OCI-LY3 (cell line): ENCODE measurements around the gene SLMAP.

Source experiments
- H2AFZ ChIP-seq: fragments of 200-600, 300-600 bp; shearing (Covaris generic); 2 replicates; pipeline ENCODE4 v1.6.0; 2014; ENCODE audit warnings: antibody characterized with exemption, low read depth, low read length
- H3K27ac ChIP-seq: fragments of 200-600, 300-600 bp; sonication (generic); 2 replicates; pipeline ENCODE4 v1.5.1; 2014; ENCODE audit warnings: mild to moderate bottlenecking, low read length, moderate library complexity, mixed read lengths
- H3K27me3 ChIP-seq: fragments of 200-600, 300-600 bp; sonication (generic); 2 replicates; pipeline ENCODE4 v1.6.1; 2014; ENCODE audit warnings: low read depth, low read length, mixed read lengths
- H3K36me3 ChIP-seq: fragments of 200-600, 300-600 bp; sonication (generic); replicated peaks from 2 replicates; pipeline ENCODE3; 2014; ENCODE audit warnings: low read depth, low read length, mixed read lengths
- H3K4me1 ChIP-seq: fragments of 300-600, 200-600 bp; sonication (generic); 2 replicates; pipeline ENCODE4 v1.6.1; 2014; ENCODE audit warnings: low read length, mixed read lengths
- H3K4me2 ChIP-seq: fragments of 200-600, 300-600 bp; sonication (generic); 2 replicates; pipeline ENCODE4 v1.6.1; 2014; ENCODE audit warnings: low read length, mixed read lengths
- H3K4me3 ChIP-seq: fragments of 300-600, 200-600 bp; sonication (generic); 2 replicates; pipeline ENCODE4 v1.5.1; 2014; ENCODE audit warnings: antibody characterized with exemption, mild to moderate bottlenecking, low read length, moderate library complexity
- H3K79me2 ChIP-seq: fragments of 300-600, 200-600 bp; shearing (Covaris generic); 2 replicates; pipeline ENCODE4 v1.6.1; 2014; ENCODE audit warnings: mild to moderate bottlenecking, low read length, mixed read lengths
- H3K9ac ChIP-seq: fragments of 300-600, 200-600 bp; shearing (Covaris generic); 2 replicates; pipeline ENCODE4 v1.6.0; 2014; ENCODE audit warnings: mild to moderate bottlenecking, low read length, moderate library complexity
- H3K9me3 ChIP-seq: fragments of 200-600, 300-600 bp; shearing (Covaris generic); 2 replicates; pipeline ENCODE4 v1.6.1; 2014; ENCODE audit warnings: low read length, mixed read lengths; ENCODE audit not compliant: insufficient read depth
- H4K20me1 ChIP-seq: fragments of 200-600, 300-600 bp; sonication (generic); 2 replicates; pipeline ENCODE4 v1.6.1; 2016; ENCODE audit warnings: low read length, mixed read lengths; ENCODE audit not compliant: insufficient read depth
- EZH2phosphoT487 ChIP-seq: fragments of 200-600 bp; shearing (Covaris generic); IDR thresholded peaks from 2 replicates; pipeline ENCODE4 v1.6.1; 2018; ENCODE audit warnings: antibody characterized with exemption, mixed run types, low read depth
- TF ChIP-seq, protein P1 (sequence below): fragments of 200-600, 300-600 bp; sonication (generic); IDR thresholded peaks from 2 replicates; pipeline ENCODE4 v1.5.1; 2014; ENCODE audit warnings: antibody characterized with exemption, low read length, low read depth

SLMAP gene, protein sequence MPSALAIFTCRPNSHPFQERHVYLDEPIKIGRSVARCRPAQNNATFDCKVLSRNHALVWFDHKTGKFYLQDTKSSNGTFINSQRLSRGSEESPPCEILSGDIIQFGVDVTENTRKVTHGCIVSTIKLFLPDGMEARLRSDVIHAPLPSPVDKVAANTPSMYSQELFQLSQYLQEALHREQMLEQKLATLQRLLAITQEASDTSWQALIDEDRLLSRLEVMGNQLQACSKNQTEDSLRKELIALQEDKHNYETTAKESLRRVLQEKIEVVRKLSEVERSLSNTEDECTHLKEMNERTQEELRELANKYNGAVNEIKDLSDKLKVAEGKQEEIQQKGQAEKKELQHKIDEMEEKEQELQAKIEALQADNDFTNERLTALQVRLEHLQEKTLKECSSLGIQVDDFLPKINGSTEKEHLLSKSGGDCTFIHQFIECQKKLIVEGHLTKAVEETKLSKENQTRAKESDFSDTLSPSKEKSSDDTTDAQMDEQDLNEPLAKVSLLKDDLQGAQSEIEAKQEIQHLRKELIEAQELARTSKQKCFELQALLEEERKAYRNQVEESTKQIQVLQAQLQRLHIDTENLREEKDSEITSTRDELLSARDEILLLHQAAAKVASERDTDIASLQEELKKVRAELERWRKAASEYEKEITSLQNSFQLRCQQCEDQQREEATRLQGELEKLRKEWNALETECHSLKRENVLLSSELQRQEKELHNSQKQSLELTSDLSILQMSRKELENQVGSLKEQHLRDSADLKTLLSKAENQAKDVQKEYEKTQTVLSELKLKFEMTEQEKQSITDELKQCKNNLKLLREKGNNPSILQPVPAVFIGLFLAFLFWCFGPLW

DNA sequence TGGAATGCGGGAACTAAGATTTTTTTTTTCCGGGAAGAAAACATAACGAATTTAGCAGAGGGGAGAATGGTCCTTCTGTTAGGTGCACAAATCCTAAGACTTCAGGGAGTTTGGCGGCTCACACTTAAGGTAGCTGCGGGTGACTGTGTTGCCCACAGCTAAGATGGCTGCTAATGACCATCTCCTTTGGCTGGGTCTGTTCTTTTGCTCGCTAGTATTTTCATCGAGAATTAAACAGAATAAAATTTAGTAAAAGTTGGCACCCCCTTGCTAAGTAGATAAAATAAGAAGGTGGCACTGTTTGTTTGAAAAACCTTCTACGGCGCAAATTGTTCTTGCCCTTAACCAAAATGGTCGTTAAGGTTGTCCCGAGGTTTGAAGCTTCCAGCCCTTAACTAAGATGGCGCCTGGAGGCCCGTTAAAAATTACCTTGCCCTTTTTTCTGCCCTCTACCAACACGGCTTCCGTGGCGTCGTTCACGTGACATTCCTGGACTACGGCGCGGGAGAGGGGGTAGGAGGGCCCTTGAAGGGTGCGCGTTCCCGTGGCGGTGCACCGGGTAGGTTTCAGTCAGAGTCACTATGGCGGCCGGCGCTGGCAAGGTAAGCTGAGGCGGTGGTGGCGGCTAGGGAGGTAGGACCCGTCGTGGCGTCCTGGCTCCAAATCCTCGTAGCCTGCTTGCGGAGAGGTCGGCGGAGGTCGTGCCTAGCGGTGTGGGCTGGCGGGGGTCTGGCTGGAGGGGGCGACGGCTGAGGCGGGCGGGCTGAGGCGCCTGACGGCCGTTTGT is at the start of gene SLMAP:
Gene SLMAP, plus strand, starts transcription at position 569 of the 787 bp plus-strand sequence. CDS start 1,343 bp downstream, outside the sequence.
- Histone ChIP-seq H4K20me1 (peaks cover 10% of the 10 kb centered on the region), H3K9ac (peak within 1 kb of the TSS; percentile 83), H3K4me2 (peak within 1 kb of the TSS; percentile 92), H3K79me2 (peaks cover 48% of the 10 kb centered on the region), H3K4me3 (peak within 1 kb of the TSS; percentile 85), H2AFZ (peak within 1 kb of the TSS; percentile 100), H3K9me3 (no peaks in the 10 kb centered on the region), H3K36me3 (peaks cover 17% of the 10 kb centered on the region), H3K27ac (peak within 1 kb of the TSS; percentile 56), H3K4me1 (peaks cover 24% of the 10 kb centered on the region), H3K27me3 (no peaks in the 10 kb centered on the region)
- no peak for TF ChIP-seq EZH2phosphoT487
- TF ChIP-seq, protein P1, sequence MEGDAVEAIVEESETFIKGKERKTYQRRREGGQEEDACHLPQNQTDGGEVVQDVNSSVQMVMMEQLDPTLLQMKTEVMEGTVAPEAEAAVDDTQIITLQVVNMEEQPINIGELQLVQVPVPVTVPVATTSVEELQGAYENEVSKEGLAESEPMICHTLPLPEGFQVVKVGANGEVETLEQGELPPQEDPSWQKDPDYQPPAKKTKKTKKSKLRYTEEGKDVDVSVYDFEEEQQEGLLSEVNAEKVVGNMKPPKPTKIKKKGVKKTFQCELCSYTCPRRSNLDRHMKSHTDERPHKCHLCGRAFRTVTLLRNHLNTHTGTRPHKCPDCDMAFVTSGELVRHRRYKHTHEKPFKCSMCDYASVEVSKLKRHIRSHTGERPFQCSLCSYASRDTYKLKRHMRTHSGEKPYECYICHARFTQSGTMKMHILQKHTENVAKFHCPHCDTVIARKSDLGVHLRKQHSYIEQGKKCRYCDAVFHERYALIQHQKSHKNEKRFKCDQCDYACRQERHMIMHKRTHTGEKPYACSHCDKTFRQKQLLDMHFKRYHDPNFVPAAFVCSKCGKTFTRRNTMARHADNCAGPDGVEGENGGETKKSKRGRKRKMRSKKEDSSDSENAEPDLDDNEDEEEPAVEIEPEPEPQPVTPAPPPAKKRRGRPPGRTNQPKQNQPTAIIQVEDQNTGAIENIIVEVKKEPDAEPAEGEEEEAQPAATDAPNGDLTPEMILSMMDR, result no peak

DNA sequence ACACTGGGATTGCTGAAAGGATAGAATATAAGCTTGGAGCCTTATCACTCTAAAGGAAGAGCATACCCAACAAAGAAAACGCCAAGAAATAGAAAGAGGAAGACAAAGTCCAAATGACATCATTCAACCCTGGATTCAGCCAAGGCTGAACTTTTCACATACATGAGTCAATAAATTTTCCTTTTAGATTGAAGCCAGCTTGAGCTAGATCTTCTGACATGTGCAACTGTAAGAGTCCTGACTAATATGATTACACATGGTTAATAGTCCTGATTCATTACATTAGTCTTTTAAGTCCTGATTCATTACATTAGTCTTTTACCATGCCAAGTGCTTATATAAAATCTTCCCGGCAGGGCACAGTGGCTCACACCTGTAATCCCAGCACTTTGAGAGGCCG is 49.6 kb upstream of the SLMAP start:
- no peaks in the 10 kb centered on the region for H3K79me2 ChIP-seq
- H3K9ac ChIP-seq, result no peak overlapping the region
- no peaks in the 10 kb centered on the region; the same call in 1 of the 2 replicates for H3K27me3 ChIP-seq
- TF ChIP-seq, protein P1, result no peak
- no peak for TF ChIP-seq EZH2phosphoT487
- no peaks in the 10 kb centered on the region for H4K20me1 ChIP-seq
- no peak overlapping the region for H2AFZ ChIP-seq
- no peak overlapping the region for H3K4me3 ChIP-seq
- H3K9me3 ChIP-seq, result no peaks in the 10 kb centered on the region
- no peaks in the 10 kb centered on the region for H3K36me3 ChIP-seq
- no peaks in the 10 kb centered on the region for H3K4me1 ChIP-seq
- H3K27ac ChIP-seq, result no peak overlapping the region
- no peak overlapping the region for H3K4me2 ChIP-seq

DNA sequence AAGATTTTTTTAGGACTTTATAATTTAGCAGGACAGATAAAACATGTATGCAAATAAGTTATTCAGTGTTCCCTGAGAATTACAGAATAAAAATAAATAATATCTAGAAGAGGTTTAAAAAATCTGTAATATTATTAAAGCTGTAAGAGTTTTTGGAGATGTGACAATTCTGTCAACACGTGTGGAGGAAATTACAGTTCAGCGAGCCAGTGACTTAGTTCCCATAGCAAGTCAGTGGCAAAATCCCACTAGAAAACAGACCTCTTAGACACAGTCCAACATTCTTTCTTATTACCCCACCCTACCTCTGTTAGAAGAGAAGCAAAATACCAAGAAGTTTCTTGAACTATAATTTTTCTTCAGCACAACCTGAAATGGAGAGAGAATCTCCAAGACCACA is 47.1 kb upstream of the SLMAP start:
- H3K4me1 ChIP-seq, result no peaks in the 10 kb centered on the region
- no peak overlapping the region for H3K27ac ChIP-seq
- H4K20me1 ChIP-seq, result no peaks in the 10 kb centered on the region
- H3K79me2 ChIP-seq, result no peaks in the 10 kb centered on the region
- TF ChIP-seq, protein P1, result no peak
- TF ChIP-seq EZH2phosphoT487, result no peak
- no peaks in the 10 kb centered on the region; the same call in 1 of the 2 replicates for H3K27me3 ChIP-seq
- H3K36me3 ChIP-seq, result no peaks in the 10 kb centered on the region
- no peak overlapping the region for H2AFZ ChIP-seq
- no peak overlapping the region for H3K9ac ChIP-seq
- no peaks in the 10 kb centered on the region for H3K9me3 ChIP-seq
- H3K4me2 ChIP-seq, result no peak overlapping the region
- no peak overlapping the region for H3K4me3 ChIP-seq
